CD4-positive, alpha-beta T cell treated with Interleukin-6 for 4 hours (primary cell): Measurements from ENCODE around the gene GNAI3.
A peak's percentile ranks its signal among the peaks of the same experiment; 100 is the strongest.

Experiments used
- DNase-seq: peaks from one replicate; pipeline ENCODE4 v3.0.0-alpha.2; 2020; ENCODE audit warnings: mixed read lengths

The GNAI3 gene

DNA sequence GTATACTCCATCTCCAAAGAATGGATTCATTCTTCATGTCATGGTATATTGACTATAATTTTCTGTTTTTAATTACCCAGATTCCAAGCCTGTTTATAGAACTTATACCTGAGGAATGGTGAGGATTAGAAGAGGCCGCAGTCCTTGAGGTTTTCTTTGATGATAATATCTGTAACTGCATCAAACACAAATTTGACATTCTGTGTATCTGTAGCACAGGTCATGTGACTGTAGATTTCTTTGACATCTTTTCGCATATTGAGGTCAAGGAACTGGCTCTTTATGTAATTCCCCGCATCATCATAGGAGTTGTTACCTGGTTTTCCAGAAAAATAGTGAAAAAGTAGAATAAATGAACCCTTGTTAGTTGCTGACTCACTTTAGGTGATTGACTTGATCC lies 54.8 kb downstream of the GNAI3 start:
- DNase-seq: no peak

DNA sequence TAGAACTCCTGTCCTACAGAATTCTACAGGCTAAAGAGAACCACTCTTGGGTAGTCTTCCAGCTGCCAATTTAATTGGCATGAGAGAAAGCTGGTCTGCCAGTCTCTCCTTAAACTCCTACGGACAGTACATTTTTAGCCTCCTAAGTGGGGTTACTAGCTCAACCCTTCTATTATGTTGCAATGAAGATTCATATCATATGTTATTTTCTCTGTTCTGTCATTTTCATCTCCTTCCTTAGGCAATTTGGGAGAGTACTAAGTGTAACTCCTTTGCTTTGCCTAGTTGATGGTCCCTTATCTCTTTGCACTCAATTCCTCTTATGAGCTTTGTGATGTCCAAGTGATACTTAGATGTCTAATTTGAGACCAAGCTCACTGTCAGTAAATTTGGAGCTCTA lies 57.0 kb downstream of the GNAI3 start:
- no peak for DNase-seq

DNA sequence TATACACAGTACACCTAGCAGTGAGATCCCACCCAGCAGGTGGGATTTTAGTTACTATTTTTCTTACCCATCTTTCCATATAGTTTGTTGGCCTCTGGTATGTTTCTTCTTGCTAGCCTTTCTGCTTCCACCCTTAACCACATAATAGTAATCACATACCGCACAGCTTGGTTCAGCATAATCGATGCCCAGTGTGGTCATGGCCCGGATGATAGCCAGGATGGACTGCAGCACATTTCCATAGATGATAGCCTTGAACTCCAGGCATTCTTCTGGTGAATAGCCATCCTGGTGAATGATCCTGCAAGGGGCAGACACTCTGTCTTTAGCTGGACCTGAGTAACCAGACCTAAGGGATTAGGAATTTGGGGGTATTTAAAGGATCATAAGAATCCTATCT lies 61.5 kb downstream of the GNAI3 start:
- DNase-seq: no peak

DNA sequence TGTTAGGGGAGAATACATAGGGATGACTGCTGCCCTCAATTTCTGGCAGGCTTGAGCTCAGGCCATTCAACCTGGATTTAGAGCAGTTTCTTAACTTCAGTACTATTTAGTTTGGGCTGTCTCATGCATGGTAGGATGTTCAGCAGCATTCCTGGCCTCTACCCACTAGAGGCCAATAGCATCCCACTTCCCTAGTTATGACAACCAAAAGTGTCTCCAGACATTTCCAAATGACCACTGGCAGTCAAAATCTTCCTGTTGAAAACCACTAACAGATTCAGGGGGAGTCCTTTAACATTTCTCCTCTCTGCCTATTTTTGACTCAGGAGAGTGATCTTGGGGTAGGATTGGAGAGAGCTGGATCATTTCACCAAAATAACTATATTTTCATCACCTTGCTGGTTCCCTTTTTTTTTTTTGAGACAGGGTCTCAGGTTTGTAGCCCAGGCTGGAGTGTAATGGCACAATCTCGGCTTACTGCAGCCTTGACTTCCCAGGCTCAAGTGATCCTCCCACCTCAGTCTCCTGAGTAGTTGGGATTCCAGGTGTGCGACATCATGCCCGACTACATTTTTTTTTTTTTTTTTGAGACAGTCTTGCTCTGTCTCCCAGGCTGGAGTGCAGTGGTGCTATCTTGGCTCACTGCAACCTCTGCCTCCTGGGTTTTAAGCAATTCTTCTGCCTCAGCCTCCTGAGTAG lies 62.3 kb downstream of the GNAI3 start:
- no peak for DNase-seq

DNA sequence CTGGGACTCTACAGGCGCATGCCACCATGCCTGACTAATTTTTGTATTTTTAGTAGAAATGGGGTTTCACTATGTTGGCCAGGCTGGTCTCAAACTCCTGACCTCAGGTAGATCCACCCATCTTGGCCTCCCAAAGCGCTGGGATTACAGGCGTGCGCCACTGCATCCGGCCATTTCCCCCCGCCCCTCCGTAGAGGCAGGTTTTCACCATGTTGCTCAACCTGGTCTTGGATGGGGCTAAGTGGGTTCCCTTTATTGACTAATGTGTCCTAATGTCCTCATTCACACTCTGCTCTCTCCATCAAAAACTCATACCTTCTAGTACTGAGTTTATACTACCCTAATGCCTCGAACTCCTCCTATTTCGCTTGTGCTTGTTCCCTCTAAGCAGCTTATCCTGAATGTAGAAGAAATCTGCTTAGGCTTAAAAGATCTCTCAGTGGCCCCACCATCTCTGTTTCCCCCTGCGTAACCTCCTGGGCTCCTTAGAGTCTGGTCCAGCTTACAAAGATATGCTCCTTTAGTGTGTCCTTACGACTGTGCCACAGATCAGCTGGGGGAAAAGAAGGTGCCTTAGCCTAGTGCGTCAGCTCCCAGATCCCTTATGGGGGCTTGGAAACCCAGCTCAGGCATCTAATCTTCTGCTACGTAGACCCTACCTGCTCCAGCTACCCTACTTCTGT lies 63.0 kb downstream of the GNAI3 start:
- DNase-seq: no peak

DNA sequence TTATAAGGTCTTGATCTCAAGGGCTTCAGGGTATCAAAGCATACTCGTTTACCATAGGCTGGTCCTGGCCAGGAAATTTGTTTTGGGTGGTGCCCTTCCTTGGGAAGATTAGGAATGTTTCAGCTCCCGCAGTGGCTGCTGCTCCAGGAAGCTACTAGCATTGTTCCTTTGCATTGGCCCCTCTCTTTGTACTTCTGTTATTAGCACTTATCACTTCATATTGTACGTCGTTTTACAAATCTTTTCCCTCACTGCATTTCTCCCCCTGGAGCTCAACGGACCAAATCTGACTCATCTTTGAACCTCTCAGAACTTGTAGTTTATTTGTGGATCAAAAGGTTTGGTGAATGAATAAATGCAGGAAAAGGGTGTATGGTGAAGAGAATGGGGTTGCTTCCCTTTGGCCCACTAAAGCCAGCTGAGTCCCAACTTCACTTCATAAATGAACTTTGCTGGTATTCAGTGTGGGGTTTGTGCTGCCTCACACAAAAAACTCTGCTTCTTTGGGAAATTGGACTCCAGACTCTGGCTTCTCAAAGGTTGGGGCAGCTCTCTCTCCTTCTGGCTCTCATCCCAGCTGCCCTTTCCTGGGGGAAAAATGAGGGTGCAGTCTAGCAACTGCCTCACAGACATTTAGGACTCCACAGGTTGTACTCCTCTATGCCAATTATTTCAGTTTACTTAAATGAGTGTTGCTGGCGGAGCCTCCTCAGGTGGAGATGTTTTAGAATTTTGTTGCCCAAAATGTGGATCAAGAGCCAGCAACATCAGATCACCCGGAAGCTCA lies 65.1 kb downstream of the GNAI3 start:
- no peak for DNase-seq

DNA sequence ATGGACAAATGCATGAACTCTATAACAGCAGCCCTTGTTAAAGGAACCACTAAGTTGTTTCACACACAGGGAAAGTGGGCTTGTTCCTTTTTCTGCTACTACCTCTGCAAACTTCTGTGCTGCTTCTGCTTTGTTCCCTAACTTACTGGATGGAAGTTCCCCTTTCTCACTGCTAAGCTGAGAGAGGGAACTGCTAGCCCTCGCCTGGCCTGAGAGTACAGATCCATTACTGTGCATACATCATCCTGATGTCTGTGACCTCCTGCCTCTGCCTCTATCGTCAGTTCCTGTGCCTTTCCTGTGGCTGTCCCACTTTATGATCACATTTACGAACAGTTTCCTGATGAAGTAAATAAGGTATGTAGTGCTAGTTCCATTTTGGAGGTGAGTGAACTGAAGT lies 67.5 kb downstream of the GNAI3 start:
- peak; percentile 24 for DNase-seq

DNA sequence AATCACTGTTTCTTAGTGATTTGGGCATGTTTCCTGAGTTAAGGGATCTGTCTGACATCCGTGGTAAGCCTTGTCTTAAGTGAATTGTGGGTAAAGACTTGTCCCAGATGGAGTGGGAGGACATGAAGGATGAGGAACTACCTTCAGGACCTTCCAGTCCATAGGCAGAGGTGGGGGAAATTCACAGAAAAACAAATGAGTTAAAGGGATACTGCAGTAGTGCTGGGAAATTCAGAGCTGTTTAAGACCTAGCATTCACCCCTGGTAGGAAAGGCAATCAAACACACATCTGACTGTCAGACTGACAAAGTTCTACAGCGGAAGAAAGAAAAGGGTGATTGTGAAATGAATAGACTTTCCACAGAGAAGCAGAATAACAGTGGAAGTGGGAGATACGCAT lies 68.0 kb downstream of the GNAI3 start:
- no peak for DNase-seq

DNA sequence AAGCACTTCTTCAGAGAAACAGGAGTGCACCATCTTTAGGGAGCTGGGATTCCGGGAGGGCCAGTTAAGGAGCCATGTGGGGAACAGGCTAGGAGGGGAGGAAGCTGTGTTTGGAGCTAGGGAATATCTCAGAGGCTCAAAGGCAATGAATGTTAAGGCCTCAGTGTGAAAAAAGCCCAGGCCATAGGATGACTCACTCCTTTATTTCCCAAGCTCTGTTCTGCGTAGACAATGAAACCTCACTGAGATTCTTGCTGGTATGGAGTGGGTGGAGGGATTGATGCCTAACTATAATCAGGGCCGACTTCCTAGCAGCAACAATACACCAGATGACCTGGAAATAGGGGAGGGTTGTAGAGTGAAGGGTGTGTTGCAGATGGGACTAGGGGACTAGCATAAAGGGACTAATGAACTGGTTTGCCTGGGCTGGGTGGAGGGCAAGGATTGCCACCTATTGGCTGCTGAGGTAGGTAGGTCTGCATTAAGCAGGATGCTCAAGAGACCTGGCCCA lies 68.9 kb downstream of the GNAI3 start:
- peak; percentile 16 for DNase-seq

DNA sequence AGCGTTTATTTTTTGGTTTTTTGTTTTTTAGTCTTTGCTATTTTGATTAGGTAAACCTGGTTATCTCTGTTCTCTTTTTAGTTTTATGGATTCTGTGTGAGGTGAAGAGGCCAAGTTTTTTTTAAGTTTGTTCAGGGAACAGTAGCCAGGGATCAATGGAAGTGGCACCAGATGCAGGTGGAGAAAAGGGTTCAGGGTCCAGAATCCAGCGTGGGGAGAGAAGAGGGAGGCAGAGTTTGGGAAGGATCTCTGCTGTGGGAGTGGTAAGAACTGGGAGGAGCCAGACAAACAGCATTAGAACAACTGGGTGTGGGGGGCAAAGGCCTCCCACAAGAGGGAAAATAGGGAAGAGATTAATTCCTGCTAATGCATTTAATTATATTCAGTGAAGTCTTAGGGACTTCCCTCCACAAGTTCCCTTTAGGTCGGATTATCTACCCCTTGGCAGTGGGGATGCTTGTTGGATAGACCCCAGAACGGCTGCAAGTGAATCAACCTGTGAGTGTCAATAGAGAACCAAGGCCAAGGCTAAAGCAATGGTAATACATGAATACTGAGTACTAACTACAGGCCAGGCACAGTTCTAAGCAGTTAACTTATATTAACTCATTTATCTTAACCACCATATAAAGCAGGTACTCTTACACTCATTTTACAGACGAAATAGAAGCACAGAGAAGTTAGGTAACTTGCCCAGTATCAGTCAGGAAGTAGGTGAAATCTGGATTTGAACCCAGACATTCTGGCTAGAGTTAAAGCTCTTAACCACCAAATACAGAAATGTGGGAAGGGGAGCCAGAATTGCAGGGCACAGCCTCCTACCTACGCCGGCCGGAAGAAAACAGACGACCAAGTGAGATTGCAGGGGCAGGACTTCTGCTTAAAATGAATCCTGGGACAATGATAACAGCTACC lies 70.5 kb downstream of the GNAI3 start:
- no peak for DNase-seq

DNA sequence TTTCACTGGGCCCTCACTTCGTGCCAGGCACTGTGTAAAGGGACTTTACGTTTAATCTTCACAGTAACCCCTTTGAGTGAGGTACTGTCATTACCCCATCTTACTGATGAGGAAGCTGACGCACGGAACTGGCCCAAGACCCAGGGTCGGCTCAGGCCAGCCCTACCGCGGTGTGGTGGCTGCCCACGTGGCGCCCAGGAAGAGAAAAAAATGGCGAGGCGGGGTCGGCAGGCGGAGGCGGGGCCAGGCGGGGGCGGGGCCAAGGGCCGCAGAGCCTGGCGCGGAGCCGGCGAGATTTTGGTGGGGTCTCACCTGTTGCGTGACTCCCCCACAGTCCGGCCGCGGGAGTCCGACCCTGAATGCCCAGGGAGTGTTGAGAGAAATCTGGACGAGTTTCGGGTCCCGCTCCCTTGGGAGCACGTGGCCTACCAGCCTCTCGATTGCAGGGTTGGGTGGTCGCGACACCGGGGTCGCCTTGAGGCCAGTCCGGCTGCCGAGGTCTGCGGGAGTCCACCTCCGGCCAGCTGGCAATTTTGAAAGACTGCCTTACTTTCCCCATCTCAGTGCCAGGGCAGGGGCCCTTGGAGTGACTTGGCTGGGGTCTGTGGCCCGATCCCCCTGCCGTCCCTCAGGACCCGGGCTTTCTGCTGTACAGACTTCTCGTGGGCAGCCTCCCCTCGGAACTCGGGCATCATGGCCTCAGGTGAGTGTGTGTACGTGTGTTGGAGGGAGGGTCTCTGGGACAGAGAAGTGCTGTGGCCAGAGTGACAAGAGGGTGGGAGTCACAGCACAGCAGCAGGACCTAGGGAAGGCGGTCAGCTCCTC lies 71.4 kb downstream of the GNAI3 start, which contains the start of the genes AMPD2 and GNAT2:
AMPD2 (plus strand) TSS at position 262 of the 825 bp plus-strand sequence. CDS start 1,339 bp downstream, outside the sequence.
GNAT2 (minus strand) TSS at position 41 of the 825 bp plus-strand sequence. CDS start 6,746 bp downstream, outside the sequence.
- DNase-seq: peak; percentile 77

DNA sequence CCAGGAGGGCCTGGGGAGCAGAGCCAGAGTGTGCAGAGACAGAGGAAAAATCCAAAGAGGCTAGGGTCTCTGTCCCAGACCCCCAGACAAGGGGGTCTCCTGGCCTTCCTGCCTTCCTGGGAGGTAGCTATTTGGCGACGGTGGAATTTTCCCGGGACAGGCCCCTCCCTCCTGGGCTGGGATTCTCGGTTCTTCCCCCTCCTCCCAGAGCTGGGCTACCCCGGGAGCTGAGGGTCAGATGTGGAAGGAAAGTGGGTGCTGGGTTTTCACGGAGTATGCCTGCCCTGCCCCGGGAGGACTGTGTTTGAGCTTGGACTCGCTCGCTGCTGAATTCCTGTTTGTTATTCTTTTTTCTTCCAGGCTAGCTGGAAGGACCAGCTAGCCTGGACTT lies 72.0 kb downstream of the GNAI3 start:
- no peak for DNase-seq

DNA sequence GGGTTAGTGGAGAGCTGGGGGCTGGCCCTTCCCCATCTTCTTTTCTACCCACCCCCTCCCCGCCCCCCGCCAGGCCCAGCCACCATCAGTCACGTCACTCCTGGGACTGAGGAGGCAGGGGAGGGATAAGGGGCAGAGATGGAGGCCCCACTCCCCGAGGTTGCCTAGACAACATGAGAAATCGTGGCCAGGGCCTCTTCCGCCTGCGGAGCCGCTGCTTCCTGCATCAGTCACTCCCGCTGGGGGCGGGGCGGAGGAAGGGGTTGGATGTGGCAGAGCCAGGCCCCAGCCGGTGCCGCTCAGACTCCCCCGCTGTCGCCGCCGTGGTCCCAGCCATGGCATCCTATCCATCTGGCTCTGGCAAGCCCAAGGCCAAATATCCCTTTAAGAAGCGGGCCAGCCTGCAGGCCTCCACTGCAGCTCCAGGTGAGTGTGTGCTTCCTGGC lies 72.4 kb downstream of the GNAI3 start:
- peak; percentile 100 for DNase-seq

DNA sequence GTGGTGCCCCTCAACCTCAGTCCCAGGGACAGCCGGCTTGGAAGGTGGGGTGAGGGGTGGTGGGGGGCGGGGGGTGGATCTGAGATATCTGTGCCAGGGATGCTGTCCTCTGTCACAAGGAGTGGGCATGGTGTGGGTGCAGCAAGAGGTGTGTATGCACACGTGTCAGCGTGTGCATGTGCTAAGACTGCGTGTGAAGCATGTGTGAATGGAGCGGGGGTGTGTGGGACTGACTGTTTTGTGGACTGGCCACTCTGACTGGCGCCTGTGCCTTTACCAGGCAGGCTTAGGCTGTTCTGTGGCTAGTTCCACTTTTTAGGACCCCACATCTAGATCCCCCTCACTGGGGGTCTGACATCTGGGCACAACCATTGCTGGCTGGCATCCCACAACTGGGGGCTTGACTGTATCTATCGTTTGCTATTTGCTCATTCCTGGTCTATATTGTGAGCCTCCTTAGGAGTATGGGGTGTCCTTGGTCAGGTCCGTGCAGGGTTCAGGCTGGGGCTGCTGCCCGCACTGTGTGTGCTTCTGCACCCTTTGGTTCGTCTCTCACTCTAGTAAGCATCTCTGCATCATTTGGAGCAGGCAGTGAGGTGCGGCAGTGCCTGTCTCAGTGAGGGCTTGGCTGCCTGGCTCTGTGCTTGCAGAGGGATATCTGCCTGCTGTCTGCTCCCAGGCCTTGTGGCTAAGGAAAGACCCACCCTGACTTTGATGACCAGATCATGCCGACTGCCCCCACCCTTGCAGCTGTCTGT lies 73.1 kb downstream of the GNAI3 start:
- peak; percentile 13 for DNase-seq

DNA sequence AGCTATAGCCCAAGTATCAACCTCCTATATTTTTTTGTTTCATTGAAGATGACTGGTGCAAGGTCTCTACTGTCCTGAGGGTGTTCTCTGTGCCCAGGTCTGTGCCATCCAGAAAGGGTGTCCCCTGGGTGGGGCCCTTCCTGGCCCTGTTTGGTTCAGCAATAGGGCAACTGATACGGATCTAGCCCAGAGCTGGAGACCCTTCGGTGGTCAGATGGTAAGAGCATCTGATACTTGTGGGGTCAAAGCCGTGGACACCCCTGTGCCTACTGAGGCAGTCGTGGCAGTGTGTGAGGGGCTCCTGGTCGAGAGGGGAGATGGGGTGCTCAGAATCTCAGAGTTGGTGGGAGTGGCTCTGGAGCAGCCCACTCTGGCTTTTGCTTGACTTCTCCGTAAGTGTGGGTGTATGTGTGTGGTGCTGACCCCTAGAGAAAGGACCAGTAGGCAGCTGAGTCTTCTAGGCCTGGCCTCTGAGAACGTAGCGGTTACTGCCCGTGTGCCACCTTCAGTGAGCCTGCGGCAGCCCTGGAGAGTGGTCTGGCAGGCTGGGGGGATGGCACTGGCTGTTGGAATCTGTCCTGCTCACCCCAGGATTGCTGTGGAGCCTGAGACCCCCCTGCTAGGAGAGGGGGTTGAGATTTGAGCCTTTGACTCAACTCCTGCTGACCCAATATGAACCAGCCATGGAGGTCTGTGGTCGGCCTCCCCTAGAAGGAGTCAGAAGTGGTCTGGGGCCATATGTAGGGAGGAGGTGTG lies 73.9 kb downstream of the GNAI3 start:
- no peak for DNase-seq

DNA sequence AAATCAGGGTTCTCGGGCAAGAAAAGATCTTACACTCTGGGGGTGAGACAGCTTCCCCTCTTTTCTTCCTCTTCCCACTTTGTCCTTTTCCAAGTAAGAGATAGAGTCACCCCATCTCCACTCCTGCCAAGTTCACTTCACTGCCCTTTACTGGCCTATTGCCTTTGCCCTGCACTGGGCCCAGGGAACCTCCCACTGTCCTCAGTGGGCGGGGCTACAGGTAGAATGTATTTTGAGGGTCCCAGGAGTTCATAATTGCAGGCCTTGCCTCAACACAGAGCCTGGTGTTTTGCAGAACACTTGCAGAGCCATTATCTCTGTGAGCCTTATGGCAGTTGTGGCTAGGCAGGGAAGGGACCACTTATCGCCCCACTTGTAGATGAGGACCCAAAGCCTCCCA lies 74.5 kb downstream of the GNAI3 start:
- DNase-seq: no peak

DNA sequence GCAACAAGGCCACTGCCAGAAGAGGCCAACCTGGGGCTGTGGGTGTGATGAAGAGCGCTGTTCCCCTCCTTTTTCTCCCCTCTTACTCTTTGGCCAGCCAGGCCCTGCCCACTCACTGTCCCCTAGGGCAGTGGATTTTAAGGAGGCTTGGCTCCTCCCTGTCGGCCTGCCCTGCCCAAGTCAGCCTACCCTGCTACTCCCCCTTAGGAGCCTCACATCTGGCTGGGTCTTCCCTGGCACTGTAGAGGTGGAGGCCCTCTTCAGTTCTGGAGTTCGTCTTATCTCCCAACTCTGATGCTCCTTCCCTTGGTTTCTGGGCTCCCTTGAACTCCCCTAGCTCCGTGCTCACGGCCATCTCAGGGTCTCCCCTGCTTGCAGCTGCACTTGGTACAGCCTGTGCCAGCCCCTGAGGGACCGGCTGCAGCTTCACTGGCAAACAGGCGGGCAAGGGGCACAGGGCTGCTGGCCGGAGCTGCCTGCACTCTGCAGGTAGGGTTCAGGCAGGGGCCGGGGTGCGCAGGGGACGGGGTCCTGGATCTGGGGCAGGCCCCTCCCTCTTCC lies 75.3 kb downstream of the GNAI3 start:
- no peak for DNase-seq

DNA sequence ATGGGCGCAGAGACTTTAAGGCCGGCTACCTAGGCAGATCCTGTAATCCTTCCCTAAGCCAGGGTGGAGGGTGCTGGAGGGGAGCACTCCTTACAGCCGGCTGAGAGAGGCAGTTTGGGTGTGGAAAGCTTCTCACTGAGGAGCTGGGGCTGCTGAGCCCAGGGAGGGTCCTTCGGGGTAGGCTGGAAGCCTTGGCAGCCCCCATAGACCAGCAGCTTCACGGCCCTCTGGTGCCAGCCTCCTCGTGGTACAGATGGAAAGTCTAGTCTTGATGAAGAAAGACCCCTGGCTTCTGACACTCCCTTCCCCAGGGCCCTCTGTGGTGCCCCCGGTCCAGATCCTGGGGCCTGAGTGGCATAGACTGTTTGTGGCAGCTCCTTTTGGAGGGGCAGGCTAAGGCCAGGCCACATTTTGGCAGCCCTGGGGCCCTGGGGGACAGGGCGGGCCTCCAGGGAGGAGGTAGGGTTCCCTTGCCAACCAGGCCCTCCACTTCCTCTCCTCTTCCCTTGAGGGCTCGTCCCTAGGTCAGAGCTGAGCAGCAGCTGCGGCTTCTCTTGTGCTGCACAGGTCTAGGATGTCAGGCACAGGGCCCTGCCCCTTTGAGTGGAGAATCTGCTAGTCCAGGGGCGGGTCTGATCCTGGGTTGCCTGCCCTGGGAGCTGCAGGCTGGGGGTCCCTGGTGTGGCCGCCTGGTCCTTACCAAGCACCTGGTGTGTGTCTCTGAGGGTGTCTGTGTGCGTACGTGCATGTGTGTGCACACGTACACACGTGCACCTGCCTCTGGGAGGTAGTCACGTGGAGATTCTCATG lies 76.0 kb downstream of the GNAI3 start:
- DNase-seq: peak; percentile 41

DNA sequence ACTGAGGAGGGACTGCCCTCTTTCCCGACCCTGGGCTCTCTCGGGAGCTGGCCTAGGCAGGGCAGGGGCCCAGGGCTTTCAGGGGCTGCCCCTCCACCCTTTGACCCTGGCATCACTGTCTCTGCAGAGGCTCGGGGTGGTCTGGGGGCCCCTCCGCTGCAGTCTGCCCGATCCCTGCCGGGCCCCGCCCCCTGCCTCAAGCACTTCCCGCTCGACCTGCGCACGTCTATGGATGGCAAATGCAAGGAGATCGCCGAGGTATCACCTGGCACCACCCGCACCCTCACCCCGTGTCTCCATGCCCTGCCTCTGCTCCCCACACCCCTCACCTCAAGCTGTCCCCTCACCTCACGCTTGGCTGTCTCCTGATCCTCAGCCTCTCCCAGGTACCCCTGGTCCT lies 76.8 kb downstream of the GNAI3 start:
- no peak for DNase-seq
